ENCODE data around the gene ZBTB40. TPM values are rescaled to one million over a fixed set of nuclear protein-coding genes. Genes with fewer than 3 reads are reported as not detected.

Gene ZBTB40
- total and polyA plus RNA-seq, 8 donors = 2.1 to 39.3 (median 14.0) TPM

- intact Hi-C loops (cut with DNase I; ENCODE audit: low total_unique reads) = no loop called here
- Histone ChIP-seq H3K4me1 (peaks cover 14 to 32% (median 27%) of the 10 kb centered on the region in 4 donors), H3K4me3 (no peak overlapping the region), H3K9me3 (no peaks in the 10 kb centered on the region), H3K27ac (no peak overlapping the region), H3K36me3 (no peaks in the 10 kb centered on the region), H3K27me3 (peaks cover 0 to 4% (median 0%) of the 10 kb centered on the region in 3 donors)
- 89 to 96% (median 92%) methylated on average over 1 of the region's 1 CpG for WGBS, 5 donors
- TF ChIP-seq POLR2A (IDR thresholded peaks at IDR 0.05) = no peak
- TF ChIP-seq POLR2AphosphoS5 (IDR thresholded peaks at IDR 0.05) = no peak
- no peak for TF ChIP-seq EP300 (IDR thresholded peaks at IDR 0.05)
- no peak for TF ChIP-seq CTCF (IDR thresholded peaks at IDR 0.05)
- DNase-seq = no peak
Observed at GRCh38 chr1:22411589-22411988, 40.1 kb upstream of the ZBTB40 start.

- Histone ChIP-seq H3K9me3 (no peaks in the 10 kb centered on the region), H3K27ac (peak overlapping the region in 4 of 5 donors; percentile 56 to 80 (median 63)), H3K4me1 (peaks cover 14 to 35% (median 30%) of the 10 kb centered on the region in 4 donors), H3K36me3 (no peaks in the 10 kb centered on the region), H3K27me3 (peaks cover 0 to 12% (median 0%) of the 10 kb centered on the region in 3 donors), H3K4me3 (no peak overlapping the region)
- whole genome bisulfite sequencing, 5 donors = 38 to 54% (median 44%) methylated on average over 8 of the region's 8 CpGs
- DNase-seq = peak; percentile 25 to 47
- intact Hi-C loops (cut with DNase I; ENCODE audit: low total_unique reads) = no loop called here
- TF ChIP-seq POLR2AphosphoS5 (IDR thresholded peaks at IDR 0.05) (no peak), CTCF (IDR thresholded peaks at IDR 0.05) (no peak), POLR2A (IDR thresholded peaks at IDR 0.05) (no peak), EP300 (IDR thresholded peaks at IDR 0.05) (no peak)
Observed at GRCh38 chr1:22412932-22413727, 38.5 kb upstream of the ZBTB40 start.

- peaks cover 0 to 19% (median 0%) of the 10 kb centered on the region in 3 donors for H3K27me3 ChIP-seq
- peak overlapping the region; percentile 56 to 80 (median 63) for H3K27ac ChIP-seq
- intact Hi-C loops (cut with DNase I; ENCODE audit: low total_unique reads) = no loop called here
- no peak for DNase-seq
- no peak for TF ChIP-seq POLR2AphosphoS5 (IDR thresholded peaks at IDR 0.05)
- TF ChIP-seq CTCF (IDR thresholded peaks at IDR 0.05) = no peak
- TF ChIP-seq EP300 (IDR thresholded peaks at IDR 0.05) = no peak
- TF ChIP-seq POLR2A (IDR thresholded peaks at IDR 0.05) = no peak
- H3K9me3 ChIP-seq = no peaks in the 10 kb centered on the region
- 0 to 46% (median 0%) methylated on average over 1 of the region's 1 CpG for WGBS, 5 donors
- no peaks in the 10 kb centered on the region for H3K36me3 ChIP-seq
- H3K4me3 ChIP-seq = no peak overlapping the region
- peaks cover 14 to 35% (median 30%) of the 10 kb centered on the region in 4 donors for H3K4me1 ChIP-seq
Observed at GRCh38 chr1:22413799-22414198, 37.9 kb upstream of the ZBTB40 start.

GRCh38 chr1:22414244-22414751 is 37.4 kb upstream of the ZBTB40 start:
- Histone ChIP-seq H3K9me3 (no peaks in the 10 kb centered on the region), H3K4me3 (no peak overlapping the region), H3K36me3 (no peaks in the 10 kb centered on the region), H3K4me1 (peaks cover 14 to 35% (median 30%) of the 10 kb centered on the region in 4 donors), H3K27me3 (peaks cover 0 to 21% (median 0%) of the 10 kb centered on the region in 3 donors), H3K27ac (peak overlapping the region; percentile 56 to 80 (median 63))
- peak; percentile 85 to 91 for DNase-seq
- intact Hi-C loops (cut with DNase I; ENCODE audit: low total_unique reads) = no loop called here
- WGBS, 5 donors = 21 to 40% (median 25%) methylated on average over 11 of the region's 11 CpGs
- TF ChIP-seq CTCF (IDR thresholded peaks at IDR 0.05) = no peak
- no peak for TF ChIP-seq POLR2A (IDR thresholded peaks at IDR 0.05)
- no peak for TF ChIP-seq EP300 (IDR thresholded peaks at IDR 0.05)
- TF ChIP-seq POLR2AphosphoS5 (IDR thresholded peaks at IDR 0.05) = peak in 2 of 3 donors; percentile 42 to 76
